HL-60 (cell line): Measurements from ENCODE around the gene STYK1.

Experiments used
- DNase-seq, 2 experiments: peaks; one replicate each; pipeline ENCODE4 v3.0.0-alpha.2; 2010 to 2020; ENCODE audit warnings: low read depth in 1 of 2, low spot score in 1 of 2
- H3K27ac ChIP-seq: fragments of 250-450 bp; sonication (Bioruptor Pico); replicated peaks from 2 replicates; pipeline ENCODE4 v1.5.1; 2020; ENCODE audit warnings: mild to moderate bottlenecking, moderate library complexity
- H3K27me3 ChIP-seq: fragments of 250-450 bp; sonication (Bioruptor Pico); 2 replicates; pipeline ENCODE4 v1.5.1; 2021; ENCODE audit warnings: mild to moderate bottlenecking, moderate library complexity; ENCODE audit not compliant: insufficient read depth, poor library complexity, severe bottlenecking
- H3K4me3 ChIP-seq: replicated peaks from 2 replicates; pipeline ENCODE4 v1.5.1; 2011; ENCODE audit warnings: mild to moderate bottlenecking, control low read depth, low read length; ENCODE audit not compliant: insufficient read depth
- GABPA ChIP-seq: IDR thresholded peaks from 2 replicates; pipeline ENCODE4 v1.6.1; 2012; ENCODE audit warnings: low read depth
- POLR2AphosphoS5 ChIP-seq: IDR thresholded peaks from 2 replicates; pipeline ENCODE4 v1.6.1; 2012; ENCODE audit warnings: low read depth
- SPI1 ChIP-seq: IDR thresholded peaks from 2 replicates; pipeline ENCODE4 v1.6.1; 2012; ENCODE audit warnings: low read depth, mild to moderate bottlenecking, borderline replicate concordance
- TF ChIP-seq, protein P1 (sequence below): IDR thresholded peaks from 2 replicates; pipeline ENCODE4 v1.6.1; 2012; ENCODE audit warnings: low read depth; ENCODE audit not compliant: insufficient replicate concordance
- TF ChIP-seq, protein P2 (sequence below): IDR thresholded peaks from one replicate; pipeline ENCODE4 v1.5.1; 2011; ENCODE audit warnings: low read length, control low read depth, inconsistent platforms; ENCODE audit not compliant: insufficient read depth

STYK1 gene

DNA sequence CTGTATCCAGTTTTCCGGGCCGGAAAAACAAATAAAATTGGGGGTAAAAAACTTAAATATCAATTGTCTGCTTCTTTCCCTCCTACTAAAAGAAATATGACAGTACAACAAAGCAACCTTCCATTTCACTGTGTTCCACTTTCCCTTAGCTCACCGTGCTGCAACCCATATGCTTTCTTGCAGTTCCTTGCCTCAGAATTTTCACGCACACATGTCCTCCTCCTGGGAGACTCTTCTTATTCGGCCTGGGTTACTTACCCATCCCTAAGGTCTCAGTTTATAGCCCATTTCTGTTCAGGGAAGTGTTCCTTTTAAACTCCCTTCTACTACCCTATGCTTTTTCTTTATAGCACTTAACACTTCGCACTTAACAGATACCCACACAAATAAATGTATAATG, 56.0 kb downstream of the STYK1 start:
- TF ChIP-seq SPI1 (no peak), POLR2AphosphoS5 (no peak), GABPA (no peak)
- TF ChIP-seq, protein P1, sequence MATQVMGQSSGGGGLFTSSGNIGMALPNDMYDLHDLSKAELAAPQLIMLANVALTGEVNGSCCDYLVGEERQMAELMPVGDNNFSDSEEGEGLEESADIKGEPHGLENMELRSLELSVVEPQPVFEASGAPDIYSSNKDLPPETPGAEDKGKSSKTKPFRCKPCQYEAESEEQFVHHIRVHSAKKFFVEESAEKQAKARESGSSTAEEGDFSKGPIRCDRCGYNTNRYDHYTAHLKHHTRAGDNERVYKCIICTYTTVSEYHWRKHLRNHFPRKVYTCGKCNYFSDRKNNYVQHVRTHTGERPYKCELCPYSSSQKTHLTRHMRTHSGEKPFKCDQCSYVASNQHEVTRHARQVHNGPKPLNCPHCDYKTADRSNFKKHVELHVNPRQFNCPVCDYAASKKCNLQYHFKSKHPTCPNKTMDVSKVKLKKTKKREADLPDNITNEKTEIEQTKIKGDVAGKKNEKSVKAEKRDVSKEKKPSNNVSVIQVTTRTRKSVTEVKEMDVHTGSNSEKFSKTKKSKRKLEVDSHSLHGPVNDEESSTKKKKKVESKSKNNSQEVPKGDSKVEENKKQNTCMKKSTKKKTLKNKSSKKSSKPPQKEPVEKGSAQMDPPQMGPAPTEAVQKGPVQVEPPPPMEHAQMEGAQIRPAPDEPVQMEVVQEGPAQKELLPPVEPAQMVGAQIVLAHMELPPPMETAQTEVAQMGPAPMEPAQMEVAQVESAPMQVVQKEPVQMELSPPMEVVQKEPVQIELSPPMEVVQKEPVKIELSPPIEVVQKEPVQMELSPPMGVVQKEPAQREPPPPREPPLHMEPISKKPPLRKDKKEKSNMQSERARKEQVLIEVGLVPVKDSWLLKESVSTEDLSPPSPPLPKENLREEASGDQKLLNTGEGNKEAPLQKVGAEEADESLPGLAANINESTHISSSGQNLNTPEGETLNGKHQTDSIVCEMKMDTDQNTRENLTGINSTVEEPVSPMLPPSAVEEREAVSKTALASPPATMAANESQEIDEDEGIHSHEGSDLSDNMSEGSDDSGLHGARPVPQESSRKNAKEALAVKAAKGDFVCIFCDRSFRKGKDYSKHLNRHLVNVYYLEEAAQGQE, result no peak
- TF ChIP-seq, protein P2, sequence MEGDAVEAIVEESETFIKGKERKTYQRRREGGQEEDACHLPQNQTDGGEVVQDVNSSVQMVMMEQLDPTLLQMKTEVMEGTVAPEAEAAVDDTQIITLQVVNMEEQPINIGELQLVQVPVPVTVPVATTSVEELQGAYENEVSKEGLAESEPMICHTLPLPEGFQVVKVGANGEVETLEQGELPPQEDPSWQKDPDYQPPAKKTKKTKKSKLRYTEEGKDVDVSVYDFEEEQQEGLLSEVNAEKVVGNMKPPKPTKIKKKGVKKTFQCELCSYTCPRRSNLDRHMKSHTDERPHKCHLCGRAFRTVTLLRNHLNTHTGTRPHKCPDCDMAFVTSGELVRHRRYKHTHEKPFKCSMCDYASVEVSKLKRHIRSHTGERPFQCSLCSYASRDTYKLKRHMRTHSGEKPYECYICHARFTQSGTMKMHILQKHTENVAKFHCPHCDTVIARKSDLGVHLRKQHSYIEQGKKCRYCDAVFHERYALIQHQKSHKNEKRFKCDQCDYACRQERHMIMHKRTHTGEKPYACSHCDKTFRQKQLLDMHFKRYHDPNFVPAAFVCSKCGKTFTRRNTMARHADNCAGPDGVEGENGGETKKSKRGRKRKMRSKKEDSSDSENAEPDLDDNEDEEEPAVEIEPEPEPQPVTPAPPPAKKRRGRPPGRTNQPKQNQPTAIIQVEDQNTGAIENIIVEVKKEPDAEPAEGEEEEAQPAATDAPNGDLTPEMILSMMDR, result no peak
- no peak overlapping the region for H3K27ac ChIP-seq
- no peaks in the 10 kb centered on the region for H3K27me3 ChIP-seq
- DNase-seq, result no peak
- no peak overlapping the region for H3K4me3 ChIP-seq

DNA sequence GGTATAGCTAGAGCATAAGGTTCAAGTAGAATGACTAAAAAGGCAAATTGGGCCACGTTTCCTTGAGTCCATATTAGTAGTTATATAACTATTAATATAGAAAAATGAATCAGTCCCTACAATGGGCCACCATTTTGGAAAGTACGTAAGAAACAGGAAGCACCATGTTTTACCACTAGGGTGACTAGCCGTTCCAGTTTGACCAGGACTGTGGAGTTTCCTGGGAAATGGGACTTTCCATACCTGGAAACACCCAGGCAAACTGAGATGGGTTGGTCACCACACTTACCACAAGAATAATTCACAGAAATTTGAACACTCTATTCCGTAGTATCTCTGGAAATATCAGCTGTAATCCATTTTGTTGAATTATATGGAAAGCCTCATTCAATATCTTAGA, 58.3 kb downstream of the STYK1 start:
- TF ChIP-seq SPI1 (no peak), GABPA (no peak), POLR2AphosphoS5 (no peak)
- TF ChIP-seq, protein P2, result no peak
- TF ChIP-seq, protein P1, result no peak
- Histone ChIP-seq H3K4me3 (no peak overlapping the region), H3K27ac (no peak overlapping the region), H3K27me3 (no peaks in the 10 kb centered on the region)
- no peak for DNase-seq

GRCh38 chr12:10614056-10614370, 59.8 kb downstream of the STYK1 start:
- Histone ChIP-seq H3K27ac (peak overlapping the region; percentile 97), H3K4me3 (peak overlapping the region; percentile 64), H3K27me3 (no peaks in the 10 kb centered on the region)
- no peak for DNase-seq
- TF ChIP-seq, protein P1, result no peak
- TF ChIP-seq, protein P2, result no peak
- no peak for TF ChIP-seq POLR2AphosphoS5
- TF ChIP-seq SPI1, result no peak
- TF ChIP-seq GABPA, result no peak
